Mesendoderm (in vitro differentiated cells): ENCODE measurements around the gene STRN.
"Not testable (repeated sequence)": the region's sequence is repeated elsewhere in the genome, so short reads cannot be mapped to it uniquely, and the experiment has no call there.

ENCODE experiments used
- DNase-seq: peaks from one replicate; pipeline ENCODE4 v3.0.0; 2013
- H2AK5ac ChIP-seq: 2 replicates; pipeline ENCODE4 v1.6.1; 2013; ENCODE audit warnings: low read length, inconsistent platforms
- H2BK120ac ChIP-seq: 2 replicates; pipeline ENCODE4 v1.6.1; 2013; ENCODE audit warnings: low read depth, mild to moderate bottlenecking, low read length, moderate library complexity, mixed read lengths
- H2BK15ac ChIP-seq: replicated peaks from 2 replicates; pipeline ENCODE4 v1.6.1; 2013; ENCODE audit warnings: low read depth, mild to moderate bottlenecking, moderate library complexity
- H2BK5ac ChIP-seq: 2 replicates; pipeline ENCODE4 v1.6.1; 2013; ENCODE audit warnings: low read length, inconsistent platforms
- H3K18ac ChIP-seq: 2 replicates; pipeline ENCODE4 v1.6.1; 2013; ENCODE audit warnings: mild to moderate bottlenecking, low read length, mixed read lengths
- H3K23ac ChIP-seq: one replicate; pipeline ENCODE4 v1.6.1; 2013; ENCODE audit warnings: low read length
- H3K27ac ChIP-seq: 2 replicates; pipeline ENCODE4 v1.5.1; 2013; ENCODE audit warnings: low read depth, mild to moderate bottlenecking, inconsistent platforms, low read length, moderate library complexity
- H3K27me3 ChIP-seq: 2 replicates; pipeline ENCODE4 v1.6.1; 2013; ENCODE audit warnings: low read length, control low read depth, mild to moderate bottlenecking, inconsistent platforms; ENCODE audit not compliant: insufficient read depth, poor library complexity
- H3K36me3 ChIP-seq: 2 replicates; pipeline ENCODE4 v1.6.1; 2013; ENCODE audit warnings: low read length, inconsistent platforms; ENCODE audit not compliant: control insufficient read depth, insufficient read depth
- H3K4ac ChIP-seq: one replicate; pipeline ENCODE4 v1.6.1; 2013; ENCODE audit warnings: low read depth, mild to moderate bottlenecking, low read length, moderate library complexity
- H3K4me1 ChIP-seq: 2 replicates; pipeline ENCODE4 v1.6.1; 2013; ENCODE audit warnings: low read depth, low read length, inconsistent platforms; ENCODE audit not compliant: control insufficient read depth
- H3K4me2 ChIP-seq: 2 replicates; pipeline ENCODE4 v1.6.1; 2013; ENCODE audit warnings: low read length
- H3K4me3 ChIP-seq: 2 replicates; pipeline ENCODE4 v1.5.1; 2013; ENCODE audit warnings: mild to moderate bottlenecking, low read length
- H3K56ac ChIP-seq: one replicate; pipeline ENCODE4 v1.6.1; 2013; ENCODE audit warnings: low read length
- H3K79me1 ChIP-seq: 2 replicates; pipeline ENCODE4 v1.6.1; 2013; ENCODE audit warnings: low read length, inconsistent platforms
- H3K79me2 ChIP-seq: 2 replicates; pipeline ENCODE4 v1.6.1; 2013; ENCODE audit warnings: mild to moderate bottlenecking, low read length; ENCODE audit not compliant: control insufficient read depth, insufficient read depth
- H3K9ac ChIP-seq: 2 replicates; pipeline ENCODE4 v1.6.1; 2013; ENCODE audit warnings: low read length, inconsistent platforms
- H4K5ac ChIP-seq: one replicate; pipeline ENCODE4 v1.6.1; 2013; ENCODE audit warnings: low read length
- H4K8ac ChIP-seq: one replicate; pipeline ENCODE4 v1.6.1; 2013; ENCODE audit warnings: low read depth, mild to moderate bottlenecking, control low read depth, low read length, moderate library complexity
- whole genome bisulfite sequencing: extraction: QIAGEN DNeasy Blood & Tissue Kit; methylation state at CpG from one replicate; pipeline ENCODE4 v1.1.7; 2013; ENCODE audit warnings: low lambda C conversion rate, missing lambda C conversion rate; ENCODE audit not compliant: insufficient coverage; ENCODE audit errors: extremely low coverage; 5-methylcytosine and 5-hydroxymethylcytosine counted together

Gene STRN

GRCh38 chr2:36930787-36931410, 35.4 kb downstream of the STRN start:
- not testable (repeated sequence) for H3K4me2 ChIP-seq, H2BK120ac ChIP-seq, H3K79me1 ChIP-seq, H2BK5ac ChIP-seq, H3K9ac ChIP-seq, H2BK15ac ChIP-seq, H4K5ac ChIP-seq, H3K56ac ChIP-seq, H2AK5ac ChIP-seq, DNase-seq, H3K4me1 ChIP-seq, H3K23ac ChIP-seq, H3K27me3 ChIP-seq, H3K27ac ChIP-seq, H3K79me2 ChIP-seq, H4K8ac ChIP-seq, H3K36me3 ChIP-seq, H3K4me3 ChIP-seq
- WGBS: no CpG with 5 or more reads among the region's 7 CpGs
- peak overlapping the region; percentile 80 for H3K18ac ChIP-seq
- peak overlapping the region; percentile 55 for H3K4ac ChIP-seq

DNA sequence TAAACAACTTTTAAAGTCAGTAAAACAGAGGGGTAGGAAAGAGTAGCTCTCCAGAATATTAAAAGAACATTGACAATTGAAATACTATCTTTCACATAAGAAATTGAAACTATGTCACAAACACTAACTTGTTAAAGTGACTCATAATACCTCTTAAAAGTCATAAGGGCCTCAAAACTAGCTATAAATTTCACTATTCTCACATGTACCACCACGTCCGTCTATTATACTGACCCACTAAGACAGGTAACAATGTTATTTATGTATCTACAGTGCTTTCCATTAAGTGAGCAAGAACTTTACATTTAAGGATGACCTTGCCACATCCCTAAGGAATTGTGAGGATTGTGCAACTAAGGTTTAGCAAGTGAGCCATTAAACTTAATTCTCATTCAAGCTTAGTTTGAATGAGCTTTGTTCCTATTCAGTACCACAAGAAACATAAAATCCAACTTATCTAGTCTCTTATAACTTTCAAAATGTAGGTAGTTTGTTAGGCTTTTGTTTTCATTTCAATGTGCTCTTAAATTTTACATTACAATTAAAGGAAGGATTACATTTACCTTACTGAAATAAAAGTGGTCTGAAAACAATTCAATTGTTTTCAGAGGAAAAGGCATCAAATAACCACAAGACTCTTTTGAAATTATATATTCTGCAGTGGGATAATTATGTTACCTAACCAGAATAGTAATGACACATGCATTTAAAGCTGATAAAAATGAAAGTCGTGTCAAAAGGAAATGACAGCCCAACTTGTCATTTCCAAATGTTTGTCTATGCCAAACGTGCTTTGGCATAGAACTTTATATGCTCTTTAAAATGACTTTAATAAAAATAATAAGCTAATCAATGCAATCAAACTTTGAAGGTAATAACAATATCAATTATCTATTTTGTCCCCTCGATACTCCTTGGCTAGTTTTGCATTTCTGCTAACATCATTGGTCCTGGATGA, 39.9 kb downstream of the STRN start:
- H2BK15ac ChIP-seq, H2BK120ac ChIP-seq, H3K27ac ChIP-seq, H3K27me3 ChIP-seq, H2BK5ac ChIP-seq, H3K79me1 ChIP-seq, H3K4me3 ChIP-seq, H4K5ac ChIP-seq, DNase-seq, H4K8ac ChIP-seq, H3K4me2 ChIP-seq, H3K56ac ChIP-seq, H3K36me3 ChIP-seq, H3K4me1 ChIP-seq, H3K9ac ChIP-seq, H3K4ac ChIP-seq, H3K79me2 ChIP-seq, H3K18ac ChIP-seq, H3K23ac ChIP-seq, H2AK5ac ChIP-seq: not testable (repeated sequence)
- no CpG with 5 or more reads among the region's 5 CpGs for WGBS

GRCh38 chr2:36922629-36923028, 43.7 kb downstream of the STRN start:
- not testable (repeated sequence) for H3K4me1 ChIP-seq, H3K36me3 ChIP-seq, H3K79me2 ChIP-seq, H2BK5ac ChIP-seq, H3K27me3 ChIP-seq, H4K5ac ChIP-seq, H3K4ac ChIP-seq, H3K27ac ChIP-seq, DNase-seq, H2AK5ac ChIP-seq, H3K9ac ChIP-seq, H2BK120ac ChIP-seq, H3K56ac ChIP-seq, H3K4me2 ChIP-seq, H3K79me1 ChIP-seq, H2BK15ac ChIP-seq, H3K4me3 ChIP-seq, H4K8ac ChIP-seq, H3K23ac ChIP-seq, H3K18ac ChIP-seq
- no CpG with 5 or more reads among the region's 10 CpGs for WGBS

- H2BK15ac ChIP-seq: no peak overlapping the region
- H3K79me2 ChIP-seq: no peaks in the 10 kb centered on the region
- H2BK120ac ChIP-seq: no peak overlapping the region
- DNase-seq: no peak
- H3K4me1 ChIP-seq: no peaks in the 10 kb centered on the region
- no peaks in the 10 kb centered on the region for H3K36me3 ChIP-seq
- no peak overlapping the region for H3K4ac ChIP-seq
- no peak overlapping the region for H3K4me2 ChIP-seq
- H3K4me3 ChIP-seq: no peak overlapping the region
- H3K27me3 ChIP-seq: no peaks in the 10 kb centered on the region
- WGBS: no CpG with 5 or more reads among the region's 3 CpGs
- no peak overlapping the region for H3K9ac ChIP-seq
- no peak overlapping the region for H3K27ac ChIP-seq
- H4K5ac ChIP-seq: no peak overlapping the region
- no peak overlapping the region for H2BK5ac ChIP-seq
- H3K18ac ChIP-seq: no peak overlapping the region
- no peak overlapping the region for H3K56ac ChIP-seq
- no peaks in the 10 kb centered on the region for H3K79me1 ChIP-seq
- no peak overlapping the region for H2AK5ac ChIP-seq
- no peak overlapping the region for H3K23ac ChIP-seq
- H4K8ac ChIP-seq: no peak overlapping the region
These were observed 44.4 kb downstream of the STRN start for GRCh38 chr2:36921984-36922383.

DNA sequence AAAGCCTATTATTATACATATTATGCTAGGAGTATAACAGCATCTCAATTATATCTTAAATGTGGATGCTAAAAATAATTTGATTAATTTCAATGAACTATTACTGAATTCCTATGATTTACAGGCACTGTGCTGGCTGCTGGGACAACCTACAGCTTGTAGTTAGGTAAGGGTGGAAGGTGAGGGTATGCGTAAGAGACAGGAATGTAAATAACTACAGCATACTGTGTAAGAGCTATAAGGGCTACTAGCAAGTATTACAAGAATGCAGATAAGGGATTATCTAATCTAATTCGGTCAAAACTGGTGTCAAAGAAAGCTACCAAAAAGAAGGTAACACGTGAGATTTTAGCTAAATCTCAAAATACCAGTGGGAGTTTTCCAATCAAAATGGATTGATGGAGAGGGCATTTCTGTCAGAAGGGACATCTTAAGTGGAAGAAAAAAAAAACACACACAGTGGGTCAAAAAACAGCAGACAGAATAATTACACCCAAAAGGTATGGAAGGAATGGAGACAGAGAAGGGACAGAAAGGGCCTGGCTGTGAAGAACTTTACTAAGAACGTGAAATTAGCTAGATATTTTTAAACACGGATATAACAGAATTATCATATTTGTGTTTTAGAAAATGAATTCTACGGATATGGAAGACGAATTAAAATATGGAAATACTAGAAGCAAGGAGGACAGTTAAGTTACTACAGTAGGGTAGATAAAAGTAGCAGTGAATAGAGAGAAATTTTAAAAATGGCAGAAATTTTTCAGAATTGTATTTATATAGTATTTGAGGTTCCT, 47.1 kb downstream of the STRN start:
- Histone ChIP-seq H3K4me3 (no peak overlapping the region), H4K8ac (no peak overlapping the region), H2BK120ac (no peak overlapping the region), H3K56ac (no peak overlapping the region), H3K4ac (no peak overlapping the region), H3K79me2 (no peaks in the 10 kb centered on the region), H2BK15ac (no peak overlapping the region), H3K4me1 (no peaks in the 10 kb centered on the region), H3K27me3 (no peaks in the 10 kb centered on the region), H3K18ac (no peak overlapping the region), H2BK5ac (no peak overlapping the region), H3K4me2 (no peak overlapping the region), H3K27ac (no peak overlapping the region), H3K23ac (no peak overlapping the region), H3K36me3 (no peaks in the 10 kb centered on the region), H3K9ac (no peak overlapping the region), H3K79me1 (no peaks in the 10 kb centered on the region), H2AK5ac (no peak overlapping the region), H4K5ac (no peak overlapping the region)
- DNase-seq: peak; percentile 96
- no CpG with 5 or more reads among the region's 7 CpGs for WGBS
